GM18909 (cell line): Measurements from ENCODE around the gene TFAM.
"Not testable (repeated sequence)": the region's sequence is repeated elsewhere in the genome, so short reads cannot be mapped to it uniquely, and the experiment has no call there.

Source experiments
- ATAC-seq: cut with Tn5 transposase; IDR thresholded peaks from one replicate; pipeline ENCODE4 v1.9.1; 2021; ENCODE audit warnings: mild to moderate bottlenecking; ENCODE audit not compliant: unreplicated experiment, poor library complexity

Gene TFAM

GRCh38 chr10:58428436-58428835, 43.2 kb downstream of the TFAM start:
- not testable (repeated sequence) for ATAC-seq

- ATAC-seq: no peak
Observed at GRCh38 chr10:58431903-58432302, 46.7 kb downstream of the TFAM start.

GRCh38 chr10:58433066-58433465, 47.9 kb downstream of the TFAM start:
- ATAC-seq: no peak

- ATAC-seq: no peak
Observed at GRCh38 chr10:58433571-58433970, 48.4 kb downstream of the TFAM start.

GRCh38 chr10:58435297-58435985, 50.2 kb downstream of the TFAM start:
- no peak for ATAC-seq

- ATAC-seq: no peak
Observed at GRCh38 chr10:58436071-58436470, 50.9 kb downstream of the TFAM start.

- ATAC-seq: no peak
Observed at GRCh38 chr10:58438340-58438871, 53.2 kb downstream of the TFAM start.

GRCh38 chr10:58438986-58439385, 53.8 kb downstream of the TFAM start:
- no peak for ATAC-seq

GRCh38 chr10:58439632-58440364, 54.6 kb downstream of the TFAM start:
- no peak for ATAC-seq

GRCh38 chr10:58440484-58440883, 55.3 kb downstream of the TFAM start:
- ATAC-seq: no peak

GRCh38 chr10:58444321-58444720, 59.1 kb downstream of the TFAM start:
- no peak for ATAC-seq

- ATAC-seq: no peak
Observed at GRCh38 chr10:58444876-58445275, 59.7 kb downstream of the TFAM start.

GRCh38 chr10:58448121-58448935, 63.1 kb downstream of the TFAM start:
- ATAC-seq: no peak
